NCI-H2107 (cell line): ENCODE data around the gene GLCE.
"Not testable (repeated sequence)": the region's sequence is repeated elsewhere in the genome, so short reads cannot be mapped to it uniquely, and the experiment has no call there.

Experiments used
- DNase-seq: peaks from one replicate; lab custom pipeline; 2025; lab: John Stamatoyannopoulos, UW

Gene GLCE

DNA sequence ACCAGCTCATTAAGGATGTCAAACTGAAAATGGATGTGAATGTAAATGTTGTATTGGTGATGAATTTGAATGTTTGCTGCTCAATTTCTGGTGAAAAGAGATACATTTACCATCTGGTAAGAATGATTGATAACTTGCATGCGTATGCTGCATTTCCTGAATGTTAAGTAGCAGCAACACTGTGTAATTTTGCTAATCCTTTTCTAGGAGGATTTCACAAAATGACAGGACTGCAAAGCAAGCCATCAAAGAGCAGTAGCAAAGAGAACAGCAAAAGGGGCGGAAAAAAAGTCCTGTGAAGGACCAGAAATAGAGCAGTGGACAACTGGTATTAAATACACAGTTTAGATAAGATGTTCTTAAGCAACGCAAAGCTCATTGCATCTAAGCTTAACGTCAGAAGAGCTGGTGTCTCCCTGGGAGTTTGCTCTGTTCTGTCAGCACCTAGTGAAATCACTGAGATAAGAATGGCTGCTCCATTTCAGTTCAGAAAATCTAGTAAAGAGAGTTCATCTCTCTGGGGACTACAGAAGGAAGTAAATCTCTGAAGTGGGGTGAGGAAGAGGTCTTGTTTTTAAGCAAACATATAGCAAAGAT is 114.7 kb downstream of the GLCE start:
- no peak for DNase-seq

DNA sequence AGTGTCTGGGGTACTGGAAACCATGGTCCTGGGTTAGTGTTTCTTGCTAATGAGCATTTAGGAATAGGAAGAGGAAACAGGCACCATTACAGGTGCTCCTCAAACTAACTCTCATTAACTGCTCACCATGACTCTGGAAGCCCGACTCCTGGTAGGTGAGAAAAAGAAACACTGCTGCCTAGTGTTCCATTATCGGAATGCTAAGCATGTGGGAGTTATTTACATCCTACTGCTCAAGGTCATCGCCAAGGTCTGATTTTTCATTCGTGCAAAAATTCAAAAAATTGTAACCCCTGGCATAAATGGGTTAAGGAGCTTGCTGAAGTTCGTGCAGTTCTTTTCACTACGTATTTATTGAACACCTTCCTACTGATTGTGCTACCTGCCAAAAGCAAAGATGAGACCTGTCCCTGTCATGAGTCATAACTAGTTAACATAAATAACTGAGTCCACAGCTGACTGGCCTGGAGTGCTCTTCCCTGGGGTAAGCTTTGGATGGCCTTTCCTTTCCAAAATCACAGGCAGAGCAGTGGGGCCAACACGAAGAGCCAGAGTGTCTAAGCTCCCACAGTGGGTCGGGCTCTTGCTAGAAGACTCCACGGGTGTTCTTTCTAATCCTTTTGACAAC is 115.6 kb downstream of the GLCE start:
- no peak for DNase-seq

DNA sequence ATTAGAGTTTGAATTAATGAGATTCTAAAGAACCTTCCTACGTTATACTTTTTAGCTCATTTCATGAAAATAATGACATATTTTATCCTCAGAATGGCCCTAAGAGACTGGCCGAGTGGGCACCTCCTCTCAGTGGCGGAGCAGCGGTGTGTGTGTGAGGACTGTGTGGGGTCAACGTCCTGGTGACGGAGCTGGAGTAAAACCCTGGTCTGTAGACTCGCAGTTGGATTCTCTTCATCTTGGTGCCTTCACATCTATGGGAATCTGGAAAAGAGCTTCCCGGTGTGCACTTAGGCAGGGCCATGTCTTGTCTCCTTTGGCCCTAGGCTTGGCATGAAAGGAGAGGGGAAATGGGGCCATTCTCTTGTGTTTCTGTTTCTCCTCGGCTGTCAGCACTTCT is 116.9 kb downstream of the GLCE start:
- DNase-seq, result no peak

DNA sequence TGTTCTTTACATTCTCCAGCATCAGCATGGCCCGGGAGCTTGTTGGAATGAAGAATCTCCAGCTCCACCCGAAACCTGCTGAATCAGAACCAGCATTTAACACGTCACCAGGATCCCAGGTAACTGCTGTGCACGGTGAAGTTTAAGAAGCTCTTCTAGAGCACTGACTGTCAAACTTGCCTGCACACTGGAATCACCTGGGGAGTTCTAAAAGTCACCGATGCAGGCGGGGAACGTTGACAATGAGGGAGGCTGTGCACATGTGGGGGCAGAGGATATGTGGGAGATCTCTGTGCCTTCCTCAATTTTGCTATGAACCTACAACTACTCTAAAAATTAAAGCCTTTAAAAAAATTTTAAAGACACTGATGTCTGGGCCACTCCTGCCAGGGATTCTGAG is 119.2 kb downstream of the GLCE start:
- no peak for DNase-seq

DNA sequence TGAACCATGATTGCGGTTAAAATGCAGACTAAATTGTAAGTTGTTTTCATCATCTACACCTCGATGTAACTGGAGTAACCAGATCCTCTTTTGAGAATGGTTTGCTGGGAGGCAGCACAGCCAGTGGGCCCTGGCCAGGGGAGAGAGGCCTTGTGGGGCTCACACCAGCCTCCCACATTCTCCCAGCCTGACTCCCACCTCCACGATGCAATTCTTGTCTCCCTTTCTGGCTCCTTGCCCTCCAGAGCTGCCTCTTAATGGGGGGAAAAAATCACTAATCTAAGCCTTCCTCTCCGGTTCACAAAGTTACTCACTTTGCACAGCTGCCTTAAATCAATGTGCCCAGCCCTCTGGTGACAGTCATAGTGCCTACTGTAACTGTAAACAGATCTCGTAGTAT is 120.3 kb downstream of the GLCE start:
- no peak for DNase-seq

DNA sequence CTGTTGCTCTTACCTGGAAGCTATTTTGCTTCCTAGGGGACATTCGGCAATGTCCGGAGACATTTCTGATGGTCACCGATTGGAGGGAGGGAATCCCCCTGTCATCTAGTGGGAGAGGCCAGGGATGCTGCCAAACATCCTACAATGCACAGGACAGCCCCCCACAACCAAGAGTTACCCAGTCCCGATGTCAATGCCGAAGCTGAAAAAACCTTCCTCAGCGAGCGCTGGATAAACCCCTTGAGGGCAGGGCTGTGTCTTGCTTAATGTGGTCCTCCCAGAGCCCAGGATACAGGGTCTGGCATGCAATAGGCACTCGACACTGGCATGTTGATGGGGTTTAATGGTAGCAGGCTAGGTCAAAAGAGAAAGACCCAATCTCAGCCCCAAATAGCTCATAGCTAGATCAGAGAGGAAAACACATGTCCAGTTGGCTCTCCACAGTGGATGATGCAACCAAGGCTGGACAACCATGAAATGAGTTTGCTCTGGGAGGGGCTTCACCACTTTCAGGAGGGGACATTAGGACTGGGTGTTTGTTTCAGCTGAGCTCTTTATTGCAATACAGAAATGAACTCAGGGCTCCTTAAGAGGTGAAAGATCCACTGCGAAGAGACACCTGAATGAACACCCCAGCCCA is 121.8 kb downstream of the GLCE start:
- no peak for DNase-seq

DNA sequence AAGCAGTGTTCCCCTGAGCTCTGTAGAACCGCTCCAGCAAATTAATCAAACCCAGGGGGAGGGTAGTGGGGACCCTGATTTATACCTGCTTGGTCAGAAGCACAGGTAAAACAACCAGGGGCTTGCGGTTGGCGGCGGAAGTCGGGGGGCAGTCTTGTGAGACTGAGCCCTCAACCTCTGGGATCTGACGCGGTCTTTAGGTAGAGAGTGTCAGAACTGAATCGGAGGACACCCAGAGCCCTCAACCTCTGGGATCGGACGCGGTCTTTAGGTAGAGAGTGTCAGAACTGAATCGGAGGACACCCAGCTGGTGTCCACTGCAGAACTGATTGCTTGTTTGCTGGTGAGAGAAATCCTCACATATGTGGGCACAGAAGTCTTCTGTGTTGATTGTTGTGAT is 125.4 kb downstream of the GLCE start:
- no peak for DNase-seq

DNA sequence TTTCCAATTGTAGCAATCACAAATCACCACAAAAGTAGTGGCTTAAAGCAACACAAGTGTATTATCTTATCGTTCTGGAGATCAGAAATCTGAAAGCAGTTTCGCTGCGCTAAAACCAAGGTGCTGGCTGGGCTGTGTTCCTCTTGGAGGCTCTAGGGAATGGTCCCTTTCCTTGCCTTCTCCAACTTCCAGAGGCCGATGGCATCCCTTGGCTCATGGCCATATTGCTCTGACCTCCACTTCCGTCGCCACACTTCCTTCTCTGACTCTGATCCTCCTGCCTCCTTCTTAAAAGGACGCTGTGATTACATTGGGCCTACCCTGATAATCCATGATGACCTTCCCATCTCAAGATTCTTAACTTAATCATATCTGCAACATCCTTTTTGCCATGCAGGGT is 127.6 kb downstream of the GLCE start:
- DNase-seq, result no peak

DNA sequence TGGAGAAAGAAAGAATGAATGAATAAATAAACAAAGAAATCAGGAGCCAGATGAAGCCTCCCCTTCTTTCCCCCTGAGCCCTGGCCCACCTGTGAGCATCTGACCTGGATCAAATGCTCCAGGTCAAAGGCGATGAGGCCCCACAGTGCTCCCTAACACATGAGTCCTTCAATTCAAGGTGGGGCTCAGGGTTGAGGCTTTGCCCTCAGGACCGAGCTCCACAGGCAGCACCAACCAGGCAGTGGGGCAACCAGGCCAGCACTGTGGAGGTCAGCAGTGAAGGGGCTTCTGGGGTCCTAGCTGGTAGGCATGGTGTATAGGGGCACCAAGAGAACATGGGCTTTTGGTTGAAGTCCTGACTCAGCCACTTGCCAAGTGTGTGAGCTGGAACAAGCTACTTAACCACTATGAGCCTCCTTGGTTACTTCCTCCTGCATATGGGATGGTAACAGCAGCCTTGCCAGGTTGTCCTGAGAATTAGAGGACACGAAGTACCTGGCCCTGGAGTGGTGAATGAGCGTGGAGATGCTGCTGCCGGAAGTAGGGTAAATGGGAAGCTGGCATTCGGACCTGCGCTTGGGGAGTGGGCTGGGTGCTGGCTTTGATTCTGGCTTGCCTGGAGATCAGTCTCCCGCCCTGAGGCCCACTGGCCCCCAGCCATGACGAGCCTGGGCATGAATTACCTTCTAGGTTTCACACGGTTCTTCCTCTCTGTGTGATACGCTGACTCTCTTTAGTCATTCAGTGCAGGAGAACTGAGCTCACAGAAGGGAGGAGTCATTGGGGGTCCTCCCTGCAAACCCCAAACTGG is 128.3 kb downstream of the GLCE start:
- no peak for DNase-seq

DNA sequence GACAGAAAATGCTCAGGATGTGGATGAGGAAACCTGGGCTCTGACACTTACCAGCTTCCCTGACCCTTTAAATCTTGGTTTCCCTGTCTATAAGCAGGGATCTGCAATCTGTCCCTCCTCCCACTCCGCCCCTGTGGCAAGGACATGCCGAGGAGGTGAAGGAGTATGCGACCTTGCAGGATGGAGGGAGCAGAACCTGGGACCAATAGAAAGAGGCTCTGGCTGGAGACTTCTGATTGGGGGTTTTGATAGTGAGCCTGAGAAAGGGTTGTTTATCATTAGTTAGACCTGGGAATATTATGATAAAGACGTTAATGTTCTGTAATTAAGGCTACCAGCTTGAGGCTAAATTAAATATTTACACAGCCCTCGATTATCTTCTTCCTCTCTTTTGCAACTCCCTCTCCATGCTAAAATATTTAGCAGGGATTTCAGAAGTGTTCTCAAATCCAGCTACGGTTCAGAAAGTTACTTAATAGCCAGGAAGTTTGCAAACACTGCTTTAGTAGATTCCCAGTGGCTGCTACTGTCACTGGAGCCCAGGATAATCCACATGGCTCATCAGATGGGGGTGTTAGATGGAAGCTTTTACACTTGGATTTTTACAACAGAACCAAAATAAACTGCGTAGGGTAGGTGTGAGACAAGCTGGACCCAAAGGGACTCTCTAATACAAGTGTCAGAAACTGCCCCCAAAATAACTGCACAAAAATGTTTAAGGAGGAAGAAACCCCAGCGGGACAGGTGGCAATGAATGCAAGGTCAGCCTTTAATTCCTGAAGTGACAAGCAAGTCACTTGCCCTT is 129.1 kb downstream of the GLCE start:
- DNase-seq, result no peak

DNA sequence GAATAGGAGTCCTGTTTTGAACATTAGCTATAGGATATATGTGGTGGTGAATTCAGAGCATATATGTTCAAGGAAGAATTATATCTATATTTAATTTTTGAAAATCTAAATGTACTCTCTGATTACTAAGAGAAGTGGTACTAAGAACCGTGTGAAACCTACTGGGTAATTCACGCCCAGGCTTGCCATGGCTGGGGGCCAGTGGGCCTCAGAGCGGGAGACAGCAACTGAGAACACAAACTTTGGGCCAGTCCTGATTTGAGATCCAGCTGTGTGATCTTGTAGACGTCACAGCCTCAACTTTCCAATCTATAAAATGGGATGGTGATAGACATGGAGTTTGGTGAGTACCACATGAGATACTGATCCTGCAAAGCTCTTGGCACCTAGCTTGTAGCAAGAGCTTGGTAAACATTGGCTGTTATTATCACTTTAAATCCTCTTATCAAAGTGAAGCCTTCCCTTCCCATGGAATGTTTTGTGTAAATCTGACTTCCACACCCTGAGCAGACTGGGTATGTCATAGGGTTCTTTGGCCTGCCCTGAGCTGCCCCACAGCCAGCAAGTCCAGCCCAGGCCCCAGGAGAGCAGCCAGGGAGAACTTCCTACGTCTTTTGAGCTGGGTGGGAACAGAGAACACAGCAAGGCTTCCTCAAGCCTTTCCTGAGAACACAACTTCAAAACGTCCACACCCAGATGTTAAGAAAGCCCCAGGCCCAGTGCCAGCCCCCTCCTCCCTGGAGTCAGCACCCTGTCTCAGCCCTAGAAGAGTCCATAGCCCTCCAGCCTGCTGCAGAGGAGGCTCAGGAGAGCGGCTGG is 130.1 kb downstream of the GLCE start:
- no peak for DNase-seq

DNA sequence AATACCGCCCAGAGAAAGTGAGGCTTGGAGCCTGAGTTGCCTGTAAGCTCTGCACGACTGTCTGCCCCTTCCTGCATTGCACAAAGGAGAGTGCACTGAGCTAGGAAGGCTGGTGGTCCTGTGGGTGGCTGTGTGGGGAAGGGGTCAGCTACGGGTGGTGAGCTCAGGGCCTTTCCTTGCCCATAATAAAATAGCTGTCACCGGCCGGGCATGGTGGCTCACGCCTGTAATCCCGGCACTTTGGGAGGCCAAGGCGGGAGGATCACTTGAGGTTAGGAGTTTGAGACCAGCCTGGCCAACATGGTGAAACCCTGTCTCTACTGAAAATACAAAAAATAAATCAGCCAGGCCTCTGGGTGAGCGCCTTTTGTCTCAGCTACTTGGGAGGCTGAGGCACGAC is 131.2 kb downstream of the GLCE start:
- not testable (repeated sequence) for DNase-seq

DNA sequence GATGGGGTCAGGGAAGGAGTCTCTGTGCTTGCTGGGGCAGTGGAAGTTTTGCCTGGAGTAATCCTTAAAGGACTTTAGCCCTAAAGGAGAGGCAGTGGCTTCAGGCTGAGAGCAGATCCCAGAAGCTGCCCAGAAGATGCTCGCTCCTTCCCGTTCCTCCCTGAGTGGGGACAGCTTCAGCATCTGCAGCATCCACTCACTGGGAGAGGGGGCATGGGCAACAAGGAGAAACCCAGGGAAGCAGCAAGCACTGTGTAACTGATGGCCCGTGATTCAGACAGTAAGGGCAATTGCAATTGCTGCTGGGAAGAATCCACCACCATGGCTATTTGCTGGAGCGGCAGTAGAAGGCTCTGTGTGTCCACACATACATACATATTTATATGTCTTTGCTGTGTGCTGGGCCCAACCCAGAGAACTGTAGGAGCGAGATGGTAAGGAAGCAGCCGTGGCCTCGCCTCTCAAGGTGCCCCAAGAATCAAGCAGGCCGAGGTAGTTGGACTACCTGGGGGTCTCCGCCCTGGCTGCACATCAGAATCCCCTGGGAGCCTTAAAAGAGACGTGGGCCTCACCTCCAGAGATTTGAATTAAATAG is 132.5 kb downstream of the GLCE start:
- no peak for DNase-seq

DNA sequence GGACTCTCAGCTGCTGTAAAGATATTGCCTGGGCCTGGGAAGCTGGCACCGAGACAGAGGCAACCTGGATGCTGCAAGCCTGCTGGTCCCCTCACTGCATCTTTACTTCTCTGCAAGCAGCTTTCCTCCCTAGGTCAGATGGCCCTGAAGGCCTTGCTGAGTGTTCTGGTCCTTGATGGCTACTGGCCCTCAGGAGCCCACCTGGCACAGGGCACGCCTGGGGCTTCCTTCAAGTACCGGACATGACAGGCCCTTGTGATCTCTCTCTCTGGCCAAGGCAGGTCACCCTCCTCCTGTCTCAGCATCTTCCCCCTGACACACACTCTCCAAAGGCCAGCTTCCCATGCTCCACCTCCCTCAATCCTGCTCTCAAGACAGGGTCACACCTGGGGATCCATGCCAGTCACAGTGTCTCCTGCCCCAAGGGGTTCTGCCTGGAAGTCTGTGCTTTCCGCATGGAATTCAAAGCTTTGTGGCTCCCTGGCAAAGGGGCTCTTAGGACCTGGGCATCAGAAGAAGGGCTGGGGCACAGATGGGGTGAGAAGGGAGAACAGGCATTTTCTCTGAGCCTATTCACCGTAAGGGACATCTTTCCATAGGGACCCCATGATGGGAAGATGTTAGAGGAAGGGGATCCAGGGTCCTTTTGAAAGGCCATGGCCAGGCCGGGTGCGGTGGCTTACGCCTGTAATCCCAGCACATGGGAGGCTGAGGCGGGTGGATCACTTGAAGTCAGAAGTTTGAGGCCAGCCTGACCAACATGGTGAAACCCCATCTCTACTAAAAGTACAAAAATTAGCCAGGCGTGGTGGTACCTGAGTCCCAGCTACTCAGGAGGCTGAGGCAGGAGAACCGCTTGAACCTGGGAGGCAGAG is 133.5 kb downstream of the GLCE start:
- DNase-seq, result no peak

DNA sequence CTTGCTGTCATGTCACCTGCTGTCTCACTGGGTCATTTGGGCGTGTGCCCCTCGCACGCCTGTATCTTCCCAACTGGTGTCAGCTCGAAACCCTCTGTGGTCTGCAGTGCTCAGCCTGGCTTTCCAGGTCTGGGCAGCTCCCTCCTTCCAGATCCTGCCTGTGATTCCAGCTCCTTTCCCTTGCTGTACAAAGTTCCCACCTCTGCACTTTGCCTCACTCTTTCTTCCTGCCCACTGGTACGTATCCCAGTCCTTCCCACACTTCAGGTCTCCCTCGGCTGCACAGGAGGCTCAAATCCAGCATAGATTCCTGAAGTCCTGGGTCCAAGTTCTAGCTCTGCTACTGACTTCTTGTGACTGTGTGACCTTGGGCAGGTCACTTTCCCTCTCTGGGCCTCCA is 136.2 kb downstream of the GLCE start:
- DNase-seq, result no peak

DNA sequence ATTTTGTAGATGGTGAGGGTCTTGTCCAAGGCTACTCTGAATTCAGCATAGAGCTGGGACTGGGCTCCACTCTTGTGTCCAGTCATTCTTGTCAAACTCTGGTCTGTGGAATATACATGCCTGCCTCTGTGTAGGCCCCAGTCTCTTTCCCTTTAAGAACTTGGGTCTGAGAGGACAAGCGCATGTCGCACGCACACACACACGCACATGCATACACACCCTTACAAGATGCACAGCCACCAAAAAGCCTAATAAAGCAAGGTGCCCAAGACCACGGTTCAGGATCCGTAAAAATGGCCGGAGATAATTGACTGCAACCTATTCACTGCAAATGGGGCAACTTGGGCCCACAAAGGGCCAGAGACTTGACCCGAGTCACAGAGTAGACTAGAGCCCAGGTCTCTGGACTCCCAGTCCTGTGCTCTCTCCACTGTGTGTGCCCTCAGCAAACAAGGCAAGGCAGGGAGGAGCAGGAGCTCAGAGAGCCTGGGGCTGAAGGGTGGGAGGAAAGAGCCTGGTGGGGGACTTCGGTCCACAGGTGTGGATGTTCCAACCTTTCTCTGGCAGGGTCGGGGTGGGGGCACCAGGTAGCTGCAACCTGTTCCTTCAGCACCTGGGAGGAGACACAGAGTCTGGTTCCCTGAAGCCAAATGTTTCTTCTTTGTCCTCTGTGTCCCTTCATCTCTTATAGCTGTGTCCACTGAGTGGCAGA is 137.4 kb downstream of the GLCE start:
- DNase-seq, result no peak

DNA sequence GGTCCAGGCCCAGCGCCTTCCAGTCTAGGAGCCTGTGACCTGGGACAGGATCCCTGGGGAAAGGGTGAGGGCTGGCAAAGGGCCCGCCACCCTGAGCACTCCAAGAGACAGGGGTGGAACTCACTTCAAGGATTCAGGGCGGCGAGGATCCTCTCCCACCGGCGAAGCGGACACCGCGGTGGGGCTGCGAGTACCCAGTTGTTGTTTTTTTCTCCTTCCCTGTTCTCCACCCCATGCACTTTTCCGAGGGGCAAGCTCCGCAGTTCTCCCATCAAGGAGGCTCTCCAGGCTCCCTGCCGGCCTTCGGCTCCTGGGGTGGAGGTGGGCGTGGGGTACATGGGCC is 137.9 kb downstream of the GLCE start:
- no peak for DNase-seq

DNA sequence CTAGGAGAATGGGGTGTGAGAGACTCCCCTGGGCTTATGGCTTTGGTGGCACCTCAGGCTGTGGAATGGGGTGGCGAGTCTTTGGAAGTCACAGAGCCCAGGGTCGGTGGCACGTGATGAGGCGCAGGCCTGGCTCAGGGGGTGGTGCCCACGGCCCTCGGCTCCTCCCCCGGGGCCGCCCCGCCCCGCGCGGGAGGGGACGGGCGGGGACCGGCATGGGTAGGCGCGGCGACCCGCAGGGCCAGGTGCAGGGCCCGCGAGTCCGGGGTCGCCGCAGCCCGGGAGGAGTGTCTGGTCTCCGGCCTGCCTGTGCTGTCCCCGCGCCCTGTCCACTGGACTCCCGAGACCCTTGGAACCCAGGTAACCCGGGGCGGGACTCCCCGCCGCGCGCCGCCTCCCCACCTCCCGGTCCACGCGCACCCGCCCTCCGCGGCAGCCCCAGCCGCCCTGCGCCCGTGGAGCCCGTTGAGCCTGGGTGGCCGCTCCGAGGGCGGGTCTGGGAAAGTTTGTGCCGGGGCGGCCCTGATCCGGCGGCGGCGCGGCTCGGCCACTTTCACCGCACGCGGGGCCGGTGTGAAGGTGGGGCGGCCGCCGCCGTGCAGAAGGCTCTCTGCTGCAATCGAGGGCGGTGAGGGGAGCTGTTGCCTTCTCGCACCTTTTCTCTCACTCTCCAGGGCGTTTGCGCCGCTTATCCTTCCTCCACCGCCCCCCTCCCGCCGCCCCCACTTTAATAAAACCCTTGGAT is 138.4 kb downstream of the GLCE start, which contains the start of gene PAQR5:
TSS of gene PAQR5 (plus strand) at position 216 of the 745 bp plus-strand sequence. CDS start 61,169 bp downstream, outside the sequence.
- DNase-seq, result no peak
